Measurements from ENCODE around the gene DMXL1. TPM values are rescaled to one million over a fixed set of nuclear protein-coding genes. Genes with fewer than 3 reads are reported as not detected.
"Not testable (repeated sequence)": the region's sequence is repeated elsewhere in the genome, so short reads cannot be mapped to it uniquely, and the experiment has no call there.

The DMXL1 gene
- total and polyA plus RNA-seq, 2 experiments from 2014 or later, result 19.5 to 37.4 TPM

GRCh38 chr5:119229950-119230349 lies 159.1 kb downstream of the DMXL1 start:
- Histone ChIP-seq H3K27ac (no peak overlapping the region), H3K4me3 (no peak overlapping the region), H3K36me3 (peaks cover 3% of the 10 kb centered on the region), H3K27me3 (no peaks in the 10 kb centered on the region), H3K9me3 (ENCODE audit: low read depth) (no peaks in the 10 kb centered on the region), H3K4me1 (ENCODE audit: low read depth) (no peaks in the 10 kb centered on the region)
- no peak for DNase-seq (ENCODE audit: low read depth in 1 of 2, low spot score in 1 of 2)
- no peak for TF ChIP-seq CTCF (IDR thresholded peaks at IDR 0.05; ENCODE audit: low read depth, low read length)

DNA sequence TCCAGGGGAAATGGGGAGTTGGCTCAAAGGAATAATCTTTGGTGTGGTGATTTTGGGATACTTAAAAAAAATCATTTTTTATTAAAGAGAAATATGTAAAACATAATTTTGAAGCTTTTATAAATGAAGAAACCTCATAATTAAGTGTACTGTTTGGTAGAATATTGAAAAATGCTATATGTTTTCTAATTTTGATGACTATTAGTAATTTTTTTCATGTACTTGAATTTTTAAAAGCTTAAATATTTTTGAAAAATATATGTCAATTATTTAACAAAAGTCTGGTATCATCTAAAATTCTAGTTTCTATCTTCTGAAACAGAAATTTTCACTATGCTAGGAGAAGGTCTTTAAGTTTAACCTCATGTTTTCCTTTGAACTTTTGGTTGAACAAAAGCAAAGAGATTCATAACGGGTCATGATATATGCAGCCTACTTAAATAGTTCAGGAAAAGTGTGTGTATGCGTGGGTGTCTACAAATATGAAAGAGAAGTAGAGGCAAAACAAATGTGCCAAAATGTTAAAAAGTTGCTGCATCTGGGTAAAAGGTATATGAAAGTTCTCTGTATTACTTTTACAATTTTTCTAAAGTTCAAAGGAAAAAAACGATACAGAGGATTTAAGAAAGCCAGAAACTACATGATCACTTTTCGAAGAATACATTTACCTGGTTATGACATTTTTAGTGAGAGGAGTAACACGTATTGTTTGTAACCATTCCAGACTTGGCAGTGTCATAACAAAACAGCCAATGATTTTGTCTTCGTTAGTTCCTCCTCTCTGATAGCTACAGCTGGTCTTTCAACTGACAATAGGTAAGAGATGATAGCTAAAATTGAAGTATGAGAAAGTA lies 167.6 kb downstream of the DMXL1 start:
- Histone ChIP-seq H3K9me3 (ENCODE audit: low read depth) (no peaks in the 10 kb centered on the region), H3K27ac (no peak overlapping the region), H3K4me1 (ENCODE audit: low read depth) (no peaks in the 10 kb centered on the region), H3K27me3 (no peaks in the 10 kb centered on the region), H3K4me3 (no peak overlapping the region), H3K36me3 (peaks cover 28% of the 10 kb centered on the region)
- TF ChIP-seq CTCF (IDR thresholded peaks at IDR 0.05; ENCODE audit: low read depth, low read length), result no peak
- DNase-seq (ENCODE audit: low read depth in 1 of 2, low spot score in 1 of 2), result no peak

GRCh38 chr5:119239119-119239417 lies 168.2 kb downstream of the DMXL1 start:
- DNase-seq (ENCODE audit: low read depth in 1 of 2, low spot score in 1 of 2), result no peak
- no peaks in the 10 kb centered on the region for H3K27me3 ChIP-seq
- H3K36me3 ChIP-seq, result peaks cover 28% of the 10 kb centered on the region
- TF ChIP-seq CTCF (IDR thresholded peaks at IDR 0.05; ENCODE audit: low read depth, low read length), result no peak
- no peak overlapping the region for H3K4me3 ChIP-seq
- no peak overlapping the region for H3K27ac ChIP-seq
- H3K4me1 ChIP-seq (ENCODE audit: low read depth), result no peaks in the 10 kb centered on the region
- no peaks in the 10 kb centered on the region for H3K9me3 ChIP-seq (ENCODE audit: low read depth)

DNA sequence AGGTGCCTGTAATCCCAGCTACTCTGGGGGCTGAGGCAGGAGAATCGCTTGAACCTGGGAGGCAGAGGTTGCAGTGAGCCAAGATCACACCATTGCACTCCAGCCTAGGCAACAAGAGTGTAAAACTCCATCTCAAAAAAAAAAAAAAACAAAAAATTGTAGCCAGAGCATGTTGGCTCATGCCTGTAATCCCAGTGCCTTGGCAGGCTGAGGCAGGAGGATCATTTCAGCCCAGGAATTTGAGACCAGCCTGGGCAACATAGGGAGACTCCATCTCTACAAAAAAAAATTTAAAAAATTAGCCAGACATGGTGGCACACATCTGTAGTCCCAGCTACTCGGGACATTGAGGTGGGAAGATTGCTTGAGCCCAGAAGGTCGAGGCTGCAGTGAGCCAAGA lies 168.9 kb downstream of the DMXL1 start:
- H3K27ac ChIP-seq; H3K4me1 ChIP-seq (ENCODE audit: low read depth): not testable (repeated sequence)

DNA sequence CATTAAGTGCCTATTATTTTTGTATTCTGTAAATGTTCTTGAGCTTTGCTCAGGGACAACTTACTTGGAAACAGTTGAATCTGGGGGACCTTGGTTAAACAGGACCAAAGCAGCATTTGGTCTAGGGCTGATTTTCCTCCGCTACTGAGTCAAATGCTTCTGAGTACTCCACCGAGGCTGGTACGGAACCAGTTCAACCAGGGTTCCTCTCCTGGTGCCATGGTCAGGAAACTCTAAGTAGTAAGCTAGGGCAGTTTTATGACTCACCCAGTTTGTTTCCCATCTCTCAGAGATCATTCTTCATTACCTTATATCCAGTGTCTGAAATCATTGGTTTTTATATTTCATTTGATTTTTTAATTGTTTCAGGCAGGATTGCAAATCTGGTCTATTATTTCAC lies 173.0 kb downstream of the DMXL1 start:
- H3K4me3 ChIP-seq, result no peak overlapping the region
- H3K4me1 ChIP-seq (ENCODE audit: low read depth), result no peaks in the 10 kb centered on the region
- H3K27ac ChIP-seq, result no peak overlapping the region
- no peaks in the 10 kb centered on the region for H3K9me3 ChIP-seq (ENCODE audit: low read depth)
- TF ChIP-seq CTCF (IDR thresholded peaks at IDR 0.05; ENCODE audit: low read depth, low read length), result no peak
- H3K36me3 ChIP-seq, result peaks cover 41% of the 10 kb centered on the region
- H3K27me3 ChIP-seq, result no peaks in the 10 kb centered on the region
- DNase-seq (ENCODE audit: low read depth in 1 of 2, low spot score in 1 of 2), result no peak

More for the DNA sequence above, 168.9 kb downstream of the DMXL1 start:
- H3K9me3 ChIP-seq (ENCODE audit: low read depth); DNase-seq (ENCODE audit: low read depth in 1 of 2, low spot score in 1 of 2); H3K4me3 ChIP-seq; H3K27me3 ChIP-seq: not testable (repeated sequence)
- peaks cover 34% of the 10 kb centered on the region for H3K36me3 ChIP-seq

Measured in cardiac muscle cell (in vitro differentiated cells and primary cell).